K562 (cell line): ENCODE data around the gene EPHB3. TPM values are rescaled to one million over a fixed set of nuclear protein-coding genes. Genes with fewer than 3 reads are reported as not detected.
"Not testable (repeated sequence)": the region's sequence is repeated elsewhere in the genome, so short reads cannot be mapped to it uniquely, and the experiment has no call there.

Experiments
- ATAC-seq: fragments of 200-7000 bp; cut with Tn5 transposase; 3 replicates; pipeline ENCODE4 v1.9.1; 2020; ENCODE audit warnings: moderate library complexity
- BruUV-seq: library from RNA; stranded (reverse); fragments of 400-500 nt; replicated peaks from 2 replicates; lab custom pipeline; 2021; lab: Mats Ljungman, UMichigan
- CTCF ChIA-PET: fragments of 300-600 bp; formaldehyde crosslinking; extraction: SDS; loops from one replicate; lab custom pipeline; 2021; ENCODE audit warnings: low intra/inter-chr PET ratio; lab: Yijun Ruan, JAX
- POLR2A ChIA-PET: fragments of 300-600, 350-650 bp; sonication (Branson Sonifier 250); formaldehyde crosslinking; extraction: SDS; loops from one replicate; lab custom pipeline; 2021; ENCODE audit warnings: antibody characterized with exemption, inconsistent platforms; lab: Yijun Ruan, JAX
- DNase-seq, 4 experiments: peaks; one replicate each; pipeline versions ENCODE4 v3.0.0 to v3.0.0-alpha.2; 2011 to 2018; ENCODE audit warnings: low spot score in 3 of 4, mixed read lengths in 3 of 4; ENCODE audit errors: extremely low read depth in 1 of 4
- FAIRE-seq: peaks from 2 replicates; lab custom pipeline; 2011; peaks lifted over from hg19 to GRCh38; lab: Jason Lieb, UNC
- H2AFZ ChIP-seq: 2 replicates; pipeline ENCODE4 v1.6.0; 2011; ENCODE audit warnings: low read depth, low read length, control low read depth, inconsistent platforms
- H3K27ac ChIP-seq: fragments of 200-600 bp; 3 replicates; pipeline ENCODE4 v1.8.0; 2011; ENCODE audit warnings: low read depth, mild to moderate bottlenecking, control low read depth, inconsistent platforms, low read length, moderate library complexity, mixed read lengths; ENCODE audit errors: extremely low read depth
- H3K27me3 ChIP-seq, 2 experiments: fragments of 300-600 bp in 1 of 2; 2 replicates in 1 of 2; 3 replicates in 1 of 2; pipeline versions ENCODE4 v1.6.0 to v1.8.0; 2011; ENCODE audit warnings: inconsistent platforms in 2 of 2, low read length in 2 of 2, mild to moderate bottlenecking in 1 of 2, mixed read lengths in 1 of 2, moderate library complexity in 1 of 2; ENCODE audit not compliant: control insufficient read depth in 2 of 2, insufficient read depth in 2 of 2
- H3K36me3 ChIP-seq: fragments of 300-600 bp; 3 replicates; pipeline ENCODE4 v1.8.0; 2011; ENCODE audit warnings: mild to moderate bottlenecking, low read length, inconsistent platforms; ENCODE audit not compliant: control insufficient read depth, insufficient read depth
- H3K4me1 ChIP-seq, 2 experiments: fragments of 200-600 bp in 1 of 2; replicated peaks in 1 of 2; 2 replicates in 1 of 2; 3 replicates in 1 of 2; pipeline versions ENCODE4 v1.5.1 to v1.8.0; 2011; ENCODE audit warnings: inconsistent platforms in 2 of 2, low read length in 2 of 2, mild to moderate bottlenecking in 1 of 2, mixed read lengths in 1 of 2, moderate library complexity in 1 of 2; ENCODE audit not compliant: control insufficient read depth in 2 of 2, insufficient read depth in 2 of 2
- H3K4me2 ChIP-seq: 2 replicates; pipeline ENCODE4 v1.6.1; 2011; ENCODE audit warnings: low read length, control low read depth, inconsistent platforms, mixed read lengths; ENCODE audit not compliant: insufficient read depth
- H3K4me3 ChIP-seq: fragments of 200-600 bp; sonication (generic), shearing (Covaris generic); 2 replicates; pipeline ENCODE4 v1.5.1; 2016; ENCODE audit warnings: control low read depth, inconsistent platforms
- H3K79me2 ChIP-seq: fragments of 200-600 bp; 3 replicates; pipeline ENCODE4 v1.8.0; 2011; ENCODE audit warnings: low read length, inconsistent platforms; ENCODE audit not compliant: control insufficient read depth, insufficient read depth
- H3K9ac ChIP-seq, 2 experiments: 2 replicates each; pipeline versions ENCODE4 v1.6.0 to v1.6.1; 2011; ENCODE audit warnings: low read depth in 2 of 2, low read length in 2 of 2, control low read depth in 1 of 2, inconsistent platforms in 1 of 2, mild to moderate bottlenecking in 1 of 2, mixed read lengths in 1 of 2; ENCODE audit not compliant: insufficient read depth in 1 of 2
- H3K9me1 ChIP-seq: one replicate; pipeline ENCODE4 v1.6.0; 2011; ENCODE audit warnings: inconsistent platforms, mild to moderate bottlenecking, low read length, moderate library complexity; ENCODE audit not compliant: control insufficient read depth, insufficient read depth
- H3K9me3 ChIP-seq: replicated peaks from 2 replicates; pipeline ENCODE4 v1.5.1; 2011; ENCODE audit warnings: low read depth, low read length, inconsistent platforms; ENCODE audit not compliant: control insufficient read depth, insufficient read depth
- H4K20me1 ChIP-seq: replicated peaks from 2 replicates; pipeline ENCODE4 v1.6.1; 2011; ENCODE audit warnings: low read length, inconsistent platforms, mixed read lengths; ENCODE audit not compliant: control insufficient read depth, insufficient read depth
- HDAC3 ChIP-seq: fragments of 450-650 bp; IDR thresholded peaks from 2 replicates; pipeline ENCODE4 v1.6.1; 2018; ENCODE audit warnings: borderline replicate concordance, mild to moderate bottlenecking, moderate library complexity; ENCODE audit not compliant: partially characterized antibody
- MED1 ChIP-seq: sonication (generic); formaldehyde crosslinking; IDR thresholded peaks from 2 replicates; pipeline ENCODE4 v1.8.1; 2023; ENCODE audit warnings: missing genetic modification reagents, borderline replicate concordance
- NONO ChIP-seq, 2 experiments: fragments of 200-400 bp in 1 of 2; fragments of 450-650 bp in 1 of 2; formaldehyde crosslinking in 1 of 2; IDR thresholded peaks; 2 replicates each; pipeline ENCODE4 v1.6.1; 2017; ENCODE audit warnings: low read depth in 2 of 2, mild to moderate bottlenecking in 2 of 2, moderate library complexity in 2 of 2, low read length in 1 of 2
- whole genome bisulfite sequencing: fragments of 100-300 bp; shearing (Covaris generic); methylation state at CpG from one replicate; pipeline ENCODE4 v1.1.6; 2016; ENCODE audit warnings: low coverage, mixed read lengths; ENCODE audit not compliant: insufficient coverage; ENCODE audit errors: missing lambda C conversion rate; 5-methylcytosine and 5-hydroxymethylcytosine counted together
- in situ Hi-C: fragments of 300-500 bp; cut with MboI; formaldehyde crosslinking; loops from 4 replicates; pipeline ENCODE4 v1.15.0; 2018; ENCODE audit warnings: inconsistent platforms, mixed read lengths
- intact Hi-C: fragments of 100-400 bp; cut with micrococcal nuclease; formaldehyde crosslinking; loops from 2 replicates; pipeline ENCODE4 v1.14.2; 2022
- polyA plus RNA-seq, 8 experiments: library from polyadenylated mRNA; depleted of rRNA in 4 of 8; stranded (reverse) in 5 of 8; unstranded in 3 of 8; fragments of >200 nt; fragmentation: Nextera tagmentation in 2 of 8; fragmentation: Illumina TruSeq in 1 of 8; extraction: Ambion mirVana in 2 of 8; extraction: Trizol in 1 of 8; gene quantifications; 2 replicates each; pipeline versions ENCODE4 v1.2.1 to v1.2.3, GENCODE V29; 2011 to 2014; ENCODE audit warnings: inconsistent platforms in 1 of 8, missing spikeins in 1 of 8
- total RNA-seq, 7 experiments: library from RNA; depleted of rRNA in 6 of 7; stranded (reverse); fragments of >200 nt in 6 of 7; fragmentation: Illumina TruSeq in 2 of 7; extraction: Trizol in 2 of 7; gene quantifications; 2 replicates each; pipeline versions ENCODE4 v1.2.1 to v1.2.3, GENCODE V29; 2011 to 2021; ENCODE audit warnings: low replicate concordance in 1 of 7
- TF ChIP-seq, protein P1 (sequence below): fragments of 450-650 bp; IDR thresholded peaks from 2 replicates; pipeline ENCODE4 v1.6.1; 2016; ENCODE audit warnings: low read depth

EPHB3 gene
- total and polyA plus RNA-seq, 9 of the 15 experiments (the other 6 are each of a cell fraction or from before 2014, with no cell fraction given), result not detected

DNA sequence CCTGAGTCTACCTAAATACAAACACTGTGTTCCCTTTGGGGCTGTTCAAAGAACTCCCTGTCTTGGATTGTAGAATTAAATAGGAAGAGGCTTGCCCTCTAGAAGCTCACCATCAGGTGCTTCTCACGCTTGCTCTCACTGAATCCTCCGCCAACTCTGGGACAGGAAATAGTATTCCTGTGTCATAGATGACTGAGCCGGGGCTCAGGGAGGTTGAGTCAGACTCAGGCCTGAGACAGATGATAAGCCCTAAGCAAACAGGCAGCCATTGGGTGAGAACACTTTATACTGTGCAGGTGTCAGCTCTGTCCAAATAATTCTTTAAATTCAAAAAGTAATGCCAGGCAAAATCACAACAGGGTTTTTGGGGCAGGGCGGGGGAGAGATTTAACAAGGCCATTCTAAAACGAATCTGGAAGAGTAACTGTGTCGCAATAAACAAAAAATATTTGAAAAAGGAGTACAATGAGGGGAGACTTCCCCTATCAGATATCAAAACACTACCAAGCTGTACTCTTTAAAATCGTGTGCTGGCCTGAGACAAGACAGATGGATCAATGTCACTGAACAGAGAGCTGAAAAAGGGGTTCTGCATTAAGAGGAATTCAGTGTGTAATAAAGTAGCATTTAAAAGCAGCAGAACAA, 59.0 kb downstream of the EPHB3 start (continued):
- no peak for TF ChIP-seq NONO (IDR thresholded peaks at IDR 0.05; ENCODE audit: low read depth in 2 of 2, low read length in 1 of 2)
- TF ChIP-seq, all 486 proteins: peak for 8

DNA sequence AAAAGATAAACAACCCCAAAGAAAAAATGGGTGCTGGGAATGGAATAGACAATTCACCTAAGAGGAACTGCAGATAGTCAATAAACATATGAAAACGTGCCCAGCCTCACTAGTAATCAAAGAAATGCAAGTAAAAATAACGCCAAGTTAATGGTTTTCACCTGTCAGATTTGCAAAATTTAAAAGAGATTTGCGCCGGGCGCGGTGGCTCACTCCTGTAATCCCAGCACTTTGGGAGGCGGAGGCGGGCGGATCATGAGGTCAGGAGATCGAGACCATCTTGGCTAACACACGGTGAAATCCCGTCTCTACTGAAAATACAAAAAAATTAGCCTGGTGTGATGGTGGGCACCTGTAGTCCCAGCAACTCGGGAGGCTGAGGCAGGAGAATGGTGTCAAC, 60.6 kb downstream of the EPHB3 start:
- BruUV-seq, H4K20me1 ChIP-seq, H3K36me3 ChIP-seq, DNase-seq, H3K9me1 ChIP-seq, H3K9me3 ChIP-seq, H3K4me3 ChIP-seq, ATAC-seq, FAIRE-seq, in situ Hi-C loops, H3K9ac ChIP-seq, H2AFZ ChIP-seq, intact Hi-C loops, H3K79me2 ChIP-seq, H3K27ac ChIP-seq, H3K4me2 ChIP-seq, H3K4me1 ChIP-seq: not testable (repeated sequence)
- H3K27me3 ChIP-seq, result peaks cover 28 to 57% of the 10 kb centered on the region in 2 experiments
- POLR2A ChIA-PET, result interaction anchor here (1.2 kb wide), 1 partner anchor 9 kb away, joined by 4 read pairs; no protein-coding TSS in a partner anchor
- CTCF ChIA-PET, result interaction anchor here (0.6 kb wide), 1 partner anchor 189 kb away, joined by 4 read pairs; no protein-coding TSS in a partner anchor
- WGBS, result 7% methylated on average over 13 of the region's 13 CpGs

DNA sequence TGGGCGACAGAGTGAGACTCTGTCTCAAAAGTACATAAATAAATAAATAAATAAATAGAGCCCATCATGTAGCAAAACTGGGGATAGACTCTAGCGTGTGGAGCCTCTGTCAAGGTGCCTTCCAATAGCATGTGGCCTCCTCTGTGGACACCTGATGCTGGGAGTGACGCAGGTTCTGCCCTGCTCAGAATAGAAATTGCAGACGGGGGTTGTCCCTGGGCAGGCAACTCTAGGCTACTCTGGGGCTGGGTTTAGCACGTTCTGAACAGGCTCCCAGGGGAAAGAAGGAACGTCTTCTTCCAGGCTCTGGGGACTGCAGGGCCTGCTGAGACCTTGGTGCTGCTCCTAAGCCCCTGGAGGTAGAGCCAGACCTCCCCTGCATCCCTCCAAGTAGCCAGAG, 65.3 kb downstream of the EPHB3 start:
- Histone ChIP-seq H3K9me3 (no peaks in the 10 kb centered on the region), H3K27me3 (peaks cover 40 to 72% of the 10 kb centered on the region in 2 experiments), H3K79me2 (no peaks in the 10 kb centered on the region), H3K9me1 (no peaks in the 10 kb centered on the region), H3K27ac (no peak overlapping the region), H2AFZ (no peak overlapping the region), H3K36me3 (no peaks in the 10 kb centered on the region), H3K4me3 (no peak overlapping the region), H3K4me2 (no peak overlapping the region), H4K20me1 (no peaks in the 10 kb centered on the region), H3K9ac (no peak overlapping the region), H3K4me1 (peaks cover 0 to 3% of the 10 kb centered on the region in 2 experiments; a peak in 1 of 5 replicates)
- ChIA-PET POLR2A (interaction anchor here (1.2 kb wide), 1 partner anchor 11 kb away, joined by 4 read pairs; no protein-coding TSS in a partner anchor), CTCF (no interaction called here)
- in situ Hi-C loops (no loop called here), intact Hi-C loops (no loop called here)
- DNase-seq (no peak), FAIRE-seq (no peak), ATAC-seq (no peak)
- BruUV-seq, result no TSS peak
- 0% methylated on average over 6 of the region's 6 CpGs for WGBS
- TF ChIP-seq HDAC3 (no peak), MED1 (CRISPR knock-in tag) (no peak)
- TF ChIP-seq, protein P1, sequence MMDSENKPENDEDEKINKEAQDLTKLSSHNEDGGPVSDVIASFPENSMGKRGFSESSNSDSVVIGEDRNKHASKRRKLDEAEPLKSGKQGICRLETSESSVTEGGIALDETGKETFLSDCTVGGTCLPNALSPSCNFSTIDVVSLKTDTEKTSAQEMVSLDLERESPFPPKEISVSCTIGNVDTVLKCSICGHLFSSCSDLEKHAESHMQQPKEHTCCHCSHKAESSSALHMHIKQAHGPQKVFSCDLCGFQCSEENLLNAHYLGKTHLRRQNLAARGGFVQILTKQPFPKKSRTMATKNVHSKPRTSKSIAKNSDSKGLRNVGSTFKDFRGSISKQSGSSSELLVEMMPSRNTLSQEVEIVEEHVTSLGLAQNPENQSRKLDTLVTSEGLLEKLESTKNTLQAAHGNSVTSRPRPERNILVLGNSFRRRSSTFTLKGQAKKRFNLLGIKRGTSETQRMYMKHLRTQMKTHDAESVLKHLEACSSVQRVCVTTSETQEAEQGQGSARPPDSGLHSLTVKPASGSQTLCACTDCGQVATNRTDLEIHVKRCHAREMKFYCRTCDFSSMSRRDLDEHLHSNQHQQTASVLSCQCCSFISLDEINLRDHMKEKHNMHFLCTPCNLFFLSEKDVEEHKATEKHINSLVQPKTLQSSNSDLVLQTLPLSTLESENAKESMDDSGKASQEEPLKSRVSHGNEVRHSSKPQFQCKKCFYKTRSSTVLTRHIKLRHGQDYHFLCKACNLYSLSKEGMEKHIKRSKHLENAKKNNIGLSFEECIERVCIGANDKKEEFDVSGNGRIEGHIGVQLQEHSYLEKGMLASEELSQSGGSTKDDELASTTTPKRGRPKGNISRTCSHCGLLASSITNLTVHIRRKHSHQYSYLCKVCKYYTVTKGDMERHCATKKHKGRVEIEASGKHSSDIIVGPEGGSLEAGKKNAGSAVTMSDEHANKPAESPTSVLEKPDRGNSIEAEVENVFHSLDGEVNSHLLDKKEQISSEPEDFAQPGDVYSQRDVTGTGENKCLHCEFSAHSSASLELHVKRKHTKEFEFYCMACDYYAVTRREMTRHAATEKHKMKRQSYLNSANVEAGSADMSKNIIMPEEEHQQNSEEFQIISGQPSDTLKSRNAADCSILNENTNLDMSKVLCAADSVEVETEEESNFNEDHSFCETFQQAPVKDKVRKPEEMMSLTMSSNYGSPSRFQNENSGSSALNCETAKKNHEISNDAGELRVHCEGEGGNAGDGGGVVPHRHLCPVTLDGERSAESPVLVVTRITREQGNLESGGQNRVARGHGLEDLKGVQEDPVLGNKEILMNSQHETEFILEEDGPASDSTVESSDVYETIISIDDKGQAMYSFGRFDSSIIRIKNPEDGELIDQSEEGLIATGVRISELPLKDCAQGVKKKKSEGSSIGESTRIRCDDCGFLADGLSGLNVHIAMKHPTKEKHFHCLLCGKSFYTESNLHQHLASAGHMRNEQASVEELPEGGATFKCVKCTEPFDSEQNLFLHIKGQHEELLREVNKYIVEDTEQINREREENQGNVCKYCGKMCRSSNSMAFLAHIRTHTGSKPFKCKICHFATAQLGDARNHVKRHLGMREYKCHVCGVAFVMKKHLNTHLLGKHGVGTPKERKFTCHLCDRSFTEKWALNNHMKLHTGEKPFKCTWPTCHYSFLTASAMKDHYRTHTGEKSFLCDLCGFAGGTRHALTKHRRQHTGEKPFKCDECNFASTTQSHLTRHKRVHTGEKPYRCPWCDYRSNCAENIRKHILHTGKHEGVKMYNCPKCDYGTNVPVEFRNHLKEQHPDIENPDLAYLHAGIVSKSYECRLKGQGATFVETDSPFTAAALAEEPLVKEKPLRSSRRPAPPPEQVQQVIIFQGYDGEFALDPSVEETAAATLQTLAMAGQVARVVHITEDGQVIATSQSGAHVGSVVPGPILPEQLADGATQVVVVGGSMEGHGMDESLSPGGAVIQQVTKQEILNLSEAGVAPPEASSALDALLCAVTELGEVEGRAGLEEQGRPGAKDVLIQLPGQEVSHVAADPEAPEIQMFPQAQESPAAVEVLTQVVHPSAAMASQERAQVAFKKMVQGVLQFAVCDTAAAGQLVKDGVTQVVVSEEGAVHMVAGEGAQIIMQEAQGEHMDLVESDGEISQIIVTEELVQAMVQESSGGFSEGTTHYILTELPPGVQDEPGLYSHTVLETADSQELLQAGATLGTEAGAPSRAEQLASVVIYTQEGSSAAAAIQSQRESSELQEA, result no peak
